Loucy (cell line): ENCODE results near the gene IL21R.

Experiments used
- CTCF ChIP-seq: fragments of 200-600 bp; sonication (generic); conservative IDR thresholded peaks from 2 replicates; pipeline ENCODE4 v1.5.1; 2014; ENCODE audit warnings: mild to moderate bottlenecking, antibody characterized with exemption, low read length
- EZH2phosphoT487 ChIP-seq: fragments of 200-600 bp; IDR thresholded peaks from 2 replicates; pipeline ENCODE4 v1.6.1; 2018; ENCODE audit warnings: antibody characterized with exemption, mild to moderate bottlenecking, moderate library complexity, borderline replicate concordance

GRCh38 chr16:27491894-27492587 is 90.1 kb downstream of the IL21R start:
- TF ChIP-seq CTCF (no peak), EZH2phosphoT487 (no peak)
